GM21526 (cell line): ENCODE measurements around the gene CST5.
"Not testable (repeated sequence)": the region's sequence is repeated elsewhere in the genome, so short reads cannot be mapped to it uniquely, and the experiment has no call there.

Source experiments
- ATAC-seq: cut with Tn5 transposase; IDR thresholded peaks from one replicate; pipeline ENCODE4 v1.9.1; 2021; ENCODE audit warnings: moderate library complexity; ENCODE audit not compliant: unreplicated experiment, low FRiP score

The CST5 gene

DNA sequence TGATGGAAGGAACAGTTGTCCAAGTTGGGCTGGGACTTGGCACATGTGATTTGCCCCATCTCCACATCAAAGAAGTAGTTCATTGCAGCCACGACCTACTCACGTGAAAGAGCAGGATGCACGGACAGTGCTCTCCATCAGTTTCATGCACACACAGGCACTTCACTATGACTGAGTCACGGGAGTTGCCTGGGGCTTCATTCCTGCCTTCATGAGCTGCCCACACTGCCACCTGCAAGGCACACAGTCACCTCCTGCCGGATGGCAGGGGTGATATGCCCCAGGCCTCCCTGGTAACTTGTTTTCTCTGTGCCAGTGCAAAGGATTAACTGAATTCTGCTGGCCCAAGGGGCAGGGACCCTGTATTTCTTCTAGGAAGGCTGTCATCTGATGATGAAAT lies 22.8 kb downstream of the CST5 start:
- ATAC-seq, result no peak

DNA sequence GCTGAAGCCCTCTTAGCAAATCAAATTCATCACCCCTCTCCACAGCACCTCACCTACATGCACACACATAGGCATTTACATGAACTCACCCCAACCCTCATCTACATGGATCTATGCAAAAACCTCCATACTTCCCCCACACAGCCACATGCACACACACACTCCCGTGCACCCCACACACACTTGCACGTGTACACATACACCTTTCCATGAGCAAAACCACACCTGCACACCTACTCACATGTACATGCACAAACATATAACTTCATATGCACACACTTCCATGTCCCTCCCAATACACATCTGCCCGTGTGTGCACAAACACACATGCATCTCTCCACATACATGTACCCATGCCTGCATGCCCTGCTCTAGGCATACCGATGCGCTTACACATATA lies 23.3 kb downstream of the CST5 start:
- no peak for ATAC-seq

DNA sequence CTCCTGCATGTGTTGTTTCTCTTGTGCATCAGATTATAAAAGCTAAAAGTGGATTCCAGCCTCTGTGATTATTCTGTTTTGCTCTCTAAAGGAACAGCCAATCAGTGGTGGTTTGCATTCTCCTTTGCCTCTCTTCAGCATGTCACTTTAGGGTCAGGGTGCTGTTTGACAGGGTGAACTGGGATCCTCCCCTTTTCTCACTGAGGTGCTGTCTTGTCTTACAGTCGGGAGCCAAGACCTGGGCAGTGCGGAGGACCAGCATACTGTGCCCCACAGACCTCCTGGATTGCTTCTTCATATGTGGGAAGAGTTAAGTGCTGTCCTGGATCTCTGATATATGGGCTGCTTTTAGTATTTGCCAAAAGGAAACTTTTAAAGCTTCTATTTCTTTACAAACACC lies 37.9 kb downstream of the CST5 start:
- no peak for ATAC-seq

DNA sequence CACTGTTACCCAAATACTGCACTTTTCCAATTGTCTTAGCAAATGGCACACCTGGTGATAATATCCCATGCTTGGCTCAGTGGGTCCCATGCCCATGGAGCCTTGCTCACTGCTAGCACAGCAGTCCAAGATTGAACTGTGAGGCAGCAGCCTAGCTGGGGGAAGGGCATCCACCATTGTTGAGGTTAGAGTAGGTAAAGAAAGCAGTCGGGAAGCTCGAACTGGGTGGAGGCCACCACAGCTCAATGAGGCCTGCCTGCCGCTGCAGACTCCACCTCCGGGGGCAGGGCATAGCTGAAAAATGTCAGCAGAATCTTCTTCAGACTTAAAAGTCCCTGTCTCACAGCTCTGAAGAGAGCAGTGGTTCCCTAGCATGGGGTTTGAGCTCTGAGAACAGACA lies 43.8 kb downstream of the CST5 start:
- no peak for ATAC-seq

DNA sequence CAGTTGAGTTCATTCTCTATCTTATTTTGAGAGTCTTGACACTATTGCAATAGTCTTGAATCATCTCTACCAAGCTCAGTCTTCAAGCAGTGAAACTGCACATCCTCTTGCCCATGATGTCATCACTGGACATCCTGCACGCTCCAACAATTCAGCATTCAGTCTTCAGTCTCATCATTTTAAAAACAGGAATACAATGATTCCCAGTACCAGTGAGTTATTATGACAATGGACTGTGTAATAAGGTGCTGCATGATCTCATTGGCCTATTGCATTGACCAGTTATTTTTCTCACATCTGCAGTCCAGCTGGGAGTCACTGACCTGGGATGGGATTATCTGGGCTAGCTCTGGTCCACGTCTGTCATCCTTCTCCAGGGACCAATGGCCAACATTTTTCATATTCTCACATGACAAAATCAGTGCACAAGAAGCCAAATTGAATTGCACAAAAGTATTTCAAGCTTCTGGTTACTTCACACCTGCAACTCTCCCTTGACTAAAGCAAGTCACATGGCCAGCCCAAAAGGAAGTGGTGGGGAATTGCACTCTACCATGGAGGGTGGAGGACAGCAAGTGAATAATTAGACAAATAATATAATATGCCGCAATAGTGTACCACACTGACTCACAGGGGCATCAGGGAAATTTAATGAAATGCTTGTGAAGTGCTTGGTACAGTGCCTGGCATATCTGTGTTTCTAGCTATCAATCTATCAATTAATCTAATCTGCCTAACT lies 46.6 kb downstream of the CST5 start:
- ATAC-seq, result no peak

DNA sequence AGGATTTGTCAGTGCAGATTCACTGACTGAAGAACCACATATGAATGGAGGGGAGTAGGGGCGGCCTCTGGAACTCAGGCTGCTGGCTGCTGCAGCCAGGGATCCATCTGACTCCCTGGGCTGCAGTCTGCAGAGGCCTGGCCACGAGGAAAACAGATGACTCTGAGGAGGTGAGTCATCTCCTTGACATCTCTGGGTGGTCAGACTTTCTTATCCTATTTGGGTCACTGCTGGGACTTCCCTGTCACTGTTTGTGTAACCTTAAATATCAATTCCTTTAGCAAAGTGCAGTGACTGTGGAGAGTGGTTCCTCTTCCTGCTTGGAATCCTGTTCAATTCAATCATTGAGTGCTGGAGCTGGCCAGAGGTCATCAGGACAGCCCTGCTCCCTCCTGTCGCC lies 47.6 kb downstream of the CST5 start:
- not testable (repeated sequence) for ATAC-seq

DNA sequence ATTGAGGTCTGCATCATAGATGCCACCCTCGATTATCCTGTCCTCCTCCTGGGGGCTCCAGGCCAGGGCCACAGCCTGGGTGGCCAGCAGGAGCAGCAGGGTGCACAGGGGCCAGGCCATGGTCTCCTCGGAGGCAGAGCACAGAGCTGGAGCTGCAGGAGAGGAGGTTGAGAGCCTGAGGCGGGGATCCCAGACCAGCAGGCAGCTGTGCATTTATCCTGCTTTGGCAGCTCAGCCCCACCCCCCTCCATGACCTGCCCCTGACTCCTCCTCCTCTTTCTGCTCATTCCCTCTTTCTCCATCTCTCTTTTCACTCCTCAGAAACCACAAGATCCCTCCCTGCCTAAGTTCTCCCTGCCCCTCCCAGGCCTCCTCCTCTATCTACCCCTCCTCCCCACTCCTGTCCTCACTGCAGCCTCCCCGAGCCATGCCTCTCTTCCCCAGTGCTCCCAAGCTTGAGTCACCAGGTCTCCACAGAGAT lies 53.0 kb downstream of the CST5 start, which contains the start of gene CST2:
CST2 (minus strand) TSS at position 189 of the 481 bp plus-strand sequence; CDS start at position 120, 69 bp downstream.
- ATAC-seq, result no peak
